ENCODE measurements around the gene FTO.

Gene FTO

GRCh38 chr16:53960954-53961616 is 257.1 kb downstream of the FTO start:
- TF ChIP-seq CTCF (IDR thresholded peaks at IDR 0.05; ENCODE audit: insufficient read depth, low read length, missing control alignments), result no peak
- CTCF ChIA-PET, result interaction anchor here (0.6 kb wide), 1 partner anchor 9 kb away, joined by 3 read pairs; no protein-coding TSS in a partner anchor
- POLR2A ChIA-PET, result no interaction called here
- no peak for DNase-seq (ENCODE audit: low read depth, low spot score)
- H3K4me3 ChIP-seq (ENCODE audit: low read depth, low read length), result no peak overlapping the region

GRCh38 chr16:53962041-53962440 is 258.1 kb downstream of the FTO start:
- DNase-seq (ENCODE audit: low read depth, low spot score), result no peak
- POLR2A ChIA-PET, result no interaction called here
- CTCF ChIA-PET, result no interaction called here
- no peak overlapping the region for H3K4me3 ChIP-seq (ENCODE audit: low read depth, low read length)
- TF ChIP-seq CTCF (IDR thresholded peaks at IDR 0.05; ENCODE audit: insufficient read depth, low read length, missing control alignments), result no peak

- DNase-seq (ENCODE audit: low read depth, low spot score), result no peak
- no peak for TF ChIP-seq CTCF (IDR thresholded peaks at IDR 0.05; ENCODE audit: insufficient read depth, low read length, missing control alignments)
- no peak overlapping the region for H3K4me3 ChIP-seq (ENCODE audit: low read depth, low read length)
- POLR2A ChIA-PET, result no interaction called here
- CTCF ChIA-PET, result interaction anchor here (1.0 kb wide), 1 partner anchor 191 kb away, joined by 3 read pairs; no protein-coding TSS in a partner anchor
Observed at GRCh38 chr16:53964145-53964790, 260.3 kb downstream of the FTO start.

- no peak for TF ChIP-seq CTCF (IDR thresholded peaks at IDR 0.05; ENCODE audit: insufficient read depth, low read length, missing control alignments)
- H3K4me3 ChIP-seq (ENCODE audit: low read depth, low read length), result no peak overlapping the region
- POLR2A ChIA-PET, result no interaction called here
- DNase-seq (ENCODE audit: low read depth, low spot score), result no peak
- CTCF ChIA-PET, result interaction anchor here (1.5 kb wide), 1 partner anchor 16 kb away, joined by 3 read pairs; no protein-coding TSS in a partner anchor
Observed at GRCh38 chr16:53966821-53967571, 263.0 kb downstream of the FTO start.

- no peak for TF ChIP-seq CTCF (IDR thresholded peaks at IDR 0.05; ENCODE audit: insufficient read depth, low read length, missing control alignments)
- POLR2A ChIA-PET, result no interaction called here
- DNase-seq (ENCODE audit: low read depth, low spot score), result no peak
- no peak overlapping the region for H3K4me3 ChIP-seq (ENCODE audit: low read depth, low read length)
- CTCF ChIA-PET, result interaction anchor here (1.5 kb wide), 1 partner anchor 17 kb away, joined by 3 read pairs; no protein-coding TSS in a partner anchor
Observed at GRCh38 chr16:53967572-53967971, 263.6 kb downstream of the FTO start.

GRCh38 chr16:53968454-53968853 is 264.5 kb downstream of the FTO start:
- DNase-seq (ENCODE audit: low read depth, low spot score), result no peak
- CTCF ChIA-PET, result no interaction called here
- H3K4me3 ChIP-seq (ENCODE audit: low read depth, low read length), result no peak overlapping the region
- POLR2A ChIA-PET, result no interaction called here
- TF ChIP-seq CTCF (IDR thresholded peaks at IDR 0.05; ENCODE audit: insufficient read depth, low read length, missing control alignments), result no peak
